Measurements from ENCODE around the gene USP40.

GRCh38 chr2:233458031-233458610, 108.5 kb downstream of the USP40 start:
- no peak for TF ChIP-seq POLR2A (IDR thresholded peaks at IDR 0.05)
- TF ChIP-seq, protein P1, sequence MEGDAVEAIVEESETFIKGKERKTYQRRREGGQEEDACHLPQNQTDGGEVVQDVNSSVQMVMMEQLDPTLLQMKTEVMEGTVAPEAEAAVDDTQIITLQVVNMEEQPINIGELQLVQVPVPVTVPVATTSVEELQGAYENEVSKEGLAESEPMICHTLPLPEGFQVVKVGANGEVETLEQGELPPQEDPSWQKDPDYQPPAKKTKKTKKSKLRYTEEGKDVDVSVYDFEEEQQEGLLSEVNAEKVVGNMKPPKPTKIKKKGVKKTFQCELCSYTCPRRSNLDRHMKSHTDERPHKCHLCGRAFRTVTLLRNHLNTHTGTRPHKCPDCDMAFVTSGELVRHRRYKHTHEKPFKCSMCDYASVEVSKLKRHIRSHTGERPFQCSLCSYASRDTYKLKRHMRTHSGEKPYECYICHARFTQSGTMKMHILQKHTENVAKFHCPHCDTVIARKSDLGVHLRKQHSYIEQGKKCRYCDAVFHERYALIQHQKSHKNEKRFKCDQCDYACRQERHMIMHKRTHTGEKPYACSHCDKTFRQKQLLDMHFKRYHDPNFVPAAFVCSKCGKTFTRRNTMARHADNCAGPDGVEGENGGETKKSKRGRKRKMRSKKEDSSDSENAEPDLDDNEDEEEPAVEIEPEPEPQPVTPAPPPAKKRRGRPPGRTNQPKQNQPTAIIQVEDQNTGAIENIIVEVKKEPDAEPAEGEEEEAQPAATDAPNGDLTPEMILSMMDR (IDR thresholded peaks at IDR 0.05) = no peak
